ENCODE measurements around the gene IMPDH2. TPM values are rescaled to one million over a fixed set of nuclear protein-coding genes. Genes with fewer than 3 reads are reported as not detected.

IMPDH2 gene
- total and polyA plus RNA-seq, 3 donors from 2014 or later = 93.0 to 98.5 (median 95.0) TPM

DNA sequence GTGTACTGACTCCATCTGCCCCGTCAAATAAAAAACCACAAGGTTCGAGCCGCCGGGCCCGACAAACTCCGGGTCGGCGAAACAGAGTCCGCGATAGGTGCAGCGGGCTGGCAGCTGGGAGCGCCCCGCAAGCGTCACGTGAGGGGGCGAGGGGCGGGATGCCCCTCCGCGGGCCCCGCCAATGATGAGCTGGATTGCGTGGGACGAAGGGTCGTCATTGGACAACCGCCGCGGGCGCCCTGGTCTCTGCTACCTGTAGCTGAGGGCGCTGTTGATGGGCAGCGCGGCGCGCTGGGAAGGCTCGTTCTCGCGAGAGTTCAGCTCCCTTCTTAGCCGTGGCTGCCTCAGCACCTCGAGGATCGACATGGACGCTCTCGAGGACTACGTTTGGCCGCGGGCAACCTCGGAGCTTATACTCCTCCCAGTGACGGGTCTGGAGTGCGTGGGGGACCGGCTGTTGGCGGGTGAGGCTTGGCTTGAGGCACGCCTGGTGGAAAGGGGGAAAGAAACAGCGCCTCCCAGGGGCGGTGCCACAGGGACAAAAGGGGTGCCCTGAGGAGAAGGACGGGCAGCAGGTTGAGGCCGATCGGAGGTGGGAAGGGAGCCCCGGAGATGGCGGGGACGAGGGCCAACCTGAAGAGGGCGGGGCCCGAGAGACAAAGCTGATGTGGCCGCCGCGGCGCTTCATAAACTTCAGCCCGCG is 22.0 kb downstream of the IMPDH2 start, which contains the start of gene WDR6:
WDR6 (plus strand) TSS at position 324 of the 703 bp plus-strand sequence; CDS start at position 365, 41 bp downstream.
- Histone ChIP-seq H3K4me1 (peaks cover 17% of the 10 kb centered on the region), H3K27me3 (no peaks in the 10 kb centered on the region), H3K36me3 (ENCODE audit: low read depth, missing control alignments) (no peaks in the 10 kb centered on the region), H3K4me3 (peak within 1 kb of the TSS; percentile 74 to 95), H3K9me3 (no peaks in the 10 kb centered on the region), H3K27ac (peak within 1 kb of the TSS; percentile 96 to 98)
- 0% methylated on average over 42 to 52 of the region's 65 CpGs for WGBS, 2 donors
- TF ChIP-seq POLR2A (IDR thresholded peaks at IDR 0.05) = no peak
- TF ChIP-seq, protein P1, sequence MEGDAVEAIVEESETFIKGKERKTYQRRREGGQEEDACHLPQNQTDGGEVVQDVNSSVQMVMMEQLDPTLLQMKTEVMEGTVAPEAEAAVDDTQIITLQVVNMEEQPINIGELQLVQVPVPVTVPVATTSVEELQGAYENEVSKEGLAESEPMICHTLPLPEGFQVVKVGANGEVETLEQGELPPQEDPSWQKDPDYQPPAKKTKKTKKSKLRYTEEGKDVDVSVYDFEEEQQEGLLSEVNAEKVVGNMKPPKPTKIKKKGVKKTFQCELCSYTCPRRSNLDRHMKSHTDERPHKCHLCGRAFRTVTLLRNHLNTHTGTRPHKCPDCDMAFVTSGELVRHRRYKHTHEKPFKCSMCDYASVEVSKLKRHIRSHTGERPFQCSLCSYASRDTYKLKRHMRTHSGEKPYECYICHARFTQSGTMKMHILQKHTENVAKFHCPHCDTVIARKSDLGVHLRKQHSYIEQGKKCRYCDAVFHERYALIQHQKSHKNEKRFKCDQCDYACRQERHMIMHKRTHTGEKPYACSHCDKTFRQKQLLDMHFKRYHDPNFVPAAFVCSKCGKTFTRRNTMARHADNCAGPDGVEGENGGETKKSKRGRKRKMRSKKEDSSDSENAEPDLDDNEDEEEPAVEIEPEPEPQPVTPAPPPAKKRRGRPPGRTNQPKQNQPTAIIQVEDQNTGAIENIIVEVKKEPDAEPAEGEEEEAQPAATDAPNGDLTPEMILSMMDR (IDR thresholded peaks at IDR 0.05) = peak; percentile 33 to 68 (median 56)
- intact Hi-C loops (cut with DNase I; ENCODE audit: low total_unique reads) = no loop called here
- DNase-seq = peak; percentile 99

DNA sequence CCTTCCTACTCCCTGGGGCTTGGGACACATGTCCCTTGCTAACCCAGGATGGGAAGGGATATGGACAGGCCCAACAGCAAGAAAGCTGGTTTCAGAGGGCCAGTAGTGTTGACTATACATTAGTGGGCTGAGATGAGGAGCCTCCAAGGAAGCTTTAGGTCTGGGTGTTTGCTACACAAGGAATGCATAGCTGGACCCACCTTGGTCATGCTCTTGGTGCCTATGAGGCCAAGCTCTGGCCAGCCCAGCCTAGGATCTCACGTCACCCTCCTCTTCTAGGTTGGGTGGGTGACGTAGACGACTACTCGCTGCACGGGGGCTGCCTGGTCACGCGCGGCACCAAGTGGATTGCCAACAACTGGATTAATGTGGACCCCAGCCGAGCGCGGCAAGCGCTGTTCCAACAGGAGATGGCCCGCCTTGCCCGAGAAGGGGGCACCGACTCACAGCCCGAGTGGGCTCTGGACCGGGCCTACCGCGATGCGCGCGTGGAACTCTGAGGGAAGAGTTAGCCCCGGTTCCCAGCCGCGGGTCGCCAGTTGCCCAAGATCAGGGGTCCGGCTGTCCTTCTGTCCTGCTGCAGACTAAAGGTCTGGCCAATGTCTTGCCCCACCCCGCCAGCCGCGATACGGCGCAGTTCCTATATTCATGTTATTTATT is 22.7 kb downstream of the IMPDH2 start:
- Histone ChIP-seq H3K9me3 (no peaks in the 10 kb centered on the region), H3K27me3 (no peaks in the 10 kb centered on the region), H3K4me1 (peaks cover 17% of the 10 kb centered on the region), H3K27ac (peak overlapping the region; percentile 96 to 98), H3K4me3 (peak overlapping the region; percentile 74 to 95), H3K36me3 (ENCODE audit: low read depth, missing control alignments) (no peaks in the 10 kb centered on the region)
- TF ChIP-seq POLR2A (IDR thresholded peaks at IDR 0.05) = no peak
- TF ChIP-seq, protein P1 (IDR thresholded peaks at IDR 0.05) = no peak
- 0% methylated on average over 18 of the region's 32 CpGs; no CpG with 5 or more reads in 1 of the 2 donors for WGBS, 2 donors
- intact Hi-C loops (cut with DNase I; ENCODE audit: low total_unique reads) = no loop called here
- DNase-seq = peak; percentile 56

DNA sequence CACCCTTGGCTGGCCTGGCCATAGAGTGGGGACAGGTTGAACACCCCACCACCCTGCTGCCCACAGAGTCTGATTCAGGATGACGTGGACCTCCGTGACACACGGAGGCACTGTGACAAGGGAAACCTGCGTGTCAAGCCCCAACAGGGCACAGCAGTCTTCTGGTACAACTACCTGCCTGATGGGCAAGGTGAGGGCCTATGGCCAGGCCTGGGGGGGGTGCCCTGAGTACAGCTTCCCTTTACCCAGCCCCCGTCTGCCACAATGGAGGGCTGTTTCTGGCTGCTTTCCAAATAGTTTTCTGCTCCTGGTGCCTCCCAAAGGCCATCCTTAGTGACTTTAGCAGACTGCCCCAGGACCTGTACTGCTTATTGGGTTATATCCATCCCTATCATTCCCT is 23.2 kb downstream of the IMPDH2 start:
- 93% methylated on average over 4 to 5 of the region's 5 CpGs for WGBS, 2 donors
- no peak for DNase-seq
- no peaks in the 10 kb centered on the region for H3K27me3 ChIP-seq
- peaks cover 17% of the 10 kb centered on the region for H3K4me1 ChIP-seq
- intact Hi-C loops (cut with DNase I; ENCODE audit: low total_unique reads) = no loop called here
- no peak for TF ChIP-seq POLR2A (IDR thresholded peaks at IDR 0.05)
- TF ChIP-seq, protein P1 (IDR thresholded peaks at IDR 0.05) = no peak
- H3K9me3 ChIP-seq = no peaks in the 10 kb centered on the region
- no peaks in the 10 kb centered on the region for H3K36me3 ChIP-seq (ENCODE audit: low read depth, missing control alignments)
- no peak overlapping the region for H3K4me3 ChIP-seq
- peak overlapping the region; percentile 96 to 98 for H3K27ac ChIP-seq

DNA sequence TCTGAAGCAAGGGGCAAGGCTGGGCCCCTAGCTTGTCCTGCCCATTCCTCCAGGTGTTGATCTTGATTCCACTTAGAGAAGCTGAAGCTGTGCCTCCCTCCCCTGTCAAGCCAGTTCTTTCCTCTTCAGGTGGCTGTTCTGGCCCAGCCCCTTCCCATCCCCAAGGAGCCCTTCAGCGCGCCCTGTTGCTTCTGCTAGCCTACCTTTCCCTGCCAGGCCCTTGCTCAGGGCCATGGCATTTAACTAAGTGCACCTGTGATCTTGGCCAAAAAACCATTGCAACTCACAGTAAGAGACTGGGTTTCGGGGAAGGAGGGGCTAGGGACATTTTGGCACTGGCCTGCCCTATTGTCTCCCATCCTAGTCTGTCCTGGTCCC is 23.9 kb downstream of the IMPDH2 start:
- Histone ChIP-seq H3K36me3 (ENCODE audit: low read depth, missing control alignments) (no peaks in the 10 kb centered on the region), H3K4me1 (peaks cover 17% of the 10 kb centered on the region), H3K9me3 (no peaks in the 10 kb centered on the region), H3K27me3 (no peaks in the 10 kb centered on the region), H3K4me3 (no peak overlapping the region), H3K27ac (no peak overlapping the region)
- intact Hi-C loops (cut with DNase I; ENCODE audit: low total_unique reads) = no loop called here
- no peak for DNase-seq
- 97 to 100% methylated on average over 3 of the region's 3 CpGs for WGBS, 2 donors
- no peak for TF ChIP-seq POLR2A (IDR thresholded peaks at IDR 0.05)
- TF ChIP-seq, protein P1 (IDR thresholded peaks at IDR 0.05) = no peak

Data from testis (tissue), 3 donors.